GM18499 (cell line): Measurements from ENCODE around the gene EID3.

ENCODE experiments used
- ATAC-seq: cut with Tn5 transposase; IDR thresholded peaks from one replicate; pipeline ENCODE4 v1.9.1; 2021; ENCODE audit warnings: moderate number of reproducible peaks; ENCODE audit not compliant: insufficient read depth, unreplicated experiment

EID3 gene

DNA sequence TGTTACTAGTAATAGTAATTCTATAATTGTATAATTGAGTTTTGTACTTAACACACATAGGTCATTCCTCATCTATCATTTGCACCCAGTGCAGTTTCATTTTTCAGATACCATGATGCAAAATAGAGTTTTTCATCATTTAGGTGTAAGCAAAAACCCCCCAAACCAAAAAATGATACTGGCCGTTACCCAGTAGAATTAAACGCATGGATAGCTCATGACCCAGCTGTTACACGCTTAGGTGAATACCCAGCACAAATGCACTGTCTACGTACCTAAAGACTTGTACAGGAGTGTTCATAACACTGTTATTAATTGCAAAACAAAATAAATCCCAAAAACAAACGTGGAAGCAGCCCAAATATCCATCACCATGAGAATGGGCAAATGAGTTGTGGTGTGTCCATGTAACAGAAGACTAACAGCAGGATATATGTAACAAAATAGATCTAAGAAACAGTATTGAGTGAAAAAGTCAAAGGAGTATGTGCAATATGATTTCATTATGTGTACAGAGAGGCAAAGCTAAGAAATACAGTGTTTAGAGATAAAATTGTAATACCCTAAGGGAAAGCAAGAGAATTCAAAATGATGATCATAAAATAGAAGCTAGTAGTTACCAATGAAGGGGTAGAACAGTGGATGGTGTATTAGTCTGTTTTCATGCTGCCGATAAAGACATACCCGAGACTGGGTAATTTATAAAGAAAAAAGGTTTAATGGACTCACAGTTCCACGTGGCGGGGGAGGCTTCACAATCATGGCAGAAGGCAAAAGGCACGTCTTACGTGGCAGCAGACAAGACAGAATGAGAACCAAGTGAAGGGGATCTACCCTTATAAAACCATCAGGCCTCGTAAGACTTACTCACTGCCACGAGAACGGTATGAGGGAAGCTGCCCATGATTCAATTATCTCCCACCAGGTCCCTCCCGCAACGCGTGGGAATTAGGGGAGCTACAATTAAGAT lies 49.8 kb downstream of the EID3 start:
- ATAC-seq = no peak

DNA sequence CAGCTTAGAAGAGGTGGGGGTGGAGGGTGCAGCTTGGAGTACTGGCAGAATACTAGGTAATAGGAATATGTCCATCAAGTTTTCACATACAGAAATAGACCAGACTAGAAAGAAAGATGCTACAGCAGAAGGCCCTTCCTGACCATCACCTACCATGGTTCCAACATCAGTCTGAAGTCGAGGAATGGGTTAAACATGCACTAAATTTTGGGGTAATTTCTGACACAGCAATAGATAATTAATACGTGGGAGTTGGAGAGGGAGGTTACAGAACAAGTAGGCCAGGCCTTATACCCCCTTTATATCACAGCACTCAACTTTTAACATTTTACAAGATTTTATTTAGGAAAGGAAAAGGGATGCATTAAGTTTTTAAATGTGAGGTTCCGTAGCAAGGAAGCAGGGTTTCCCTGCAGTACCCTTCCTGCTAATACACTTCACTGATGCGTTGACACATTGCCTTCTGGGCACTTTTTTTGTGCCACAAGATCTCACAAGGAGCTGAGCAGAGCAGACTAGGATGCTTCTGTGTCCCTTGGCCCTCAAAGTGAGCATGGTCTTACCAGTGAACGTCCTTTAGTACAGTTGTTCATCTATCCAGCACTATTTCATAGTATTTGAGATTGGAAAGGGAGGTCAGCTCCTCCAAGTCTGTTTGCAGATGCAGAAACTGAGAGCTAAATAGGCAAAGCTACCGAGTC lies 50.8 kb downstream of the EID3 start:
- no peak for ATAC-seq
